IPS-NIHi7 (cell line): ENCODE data around the gene MTHFD2L.
"Not testable (repeated sequence)": the region's sequence is repeated elsewhere in the genome, so short reads cannot be mapped to it uniquely, and the experiment has no call there.

Source experiments
- DNase-seq: peaks from one replicate; pipeline ENCODE4 v3.0.0; 2012; ENCODE audit warnings: mixed read lengths; ENCODE audit errors: extremely low spot score

The MTHFD2L gene

DNA sequence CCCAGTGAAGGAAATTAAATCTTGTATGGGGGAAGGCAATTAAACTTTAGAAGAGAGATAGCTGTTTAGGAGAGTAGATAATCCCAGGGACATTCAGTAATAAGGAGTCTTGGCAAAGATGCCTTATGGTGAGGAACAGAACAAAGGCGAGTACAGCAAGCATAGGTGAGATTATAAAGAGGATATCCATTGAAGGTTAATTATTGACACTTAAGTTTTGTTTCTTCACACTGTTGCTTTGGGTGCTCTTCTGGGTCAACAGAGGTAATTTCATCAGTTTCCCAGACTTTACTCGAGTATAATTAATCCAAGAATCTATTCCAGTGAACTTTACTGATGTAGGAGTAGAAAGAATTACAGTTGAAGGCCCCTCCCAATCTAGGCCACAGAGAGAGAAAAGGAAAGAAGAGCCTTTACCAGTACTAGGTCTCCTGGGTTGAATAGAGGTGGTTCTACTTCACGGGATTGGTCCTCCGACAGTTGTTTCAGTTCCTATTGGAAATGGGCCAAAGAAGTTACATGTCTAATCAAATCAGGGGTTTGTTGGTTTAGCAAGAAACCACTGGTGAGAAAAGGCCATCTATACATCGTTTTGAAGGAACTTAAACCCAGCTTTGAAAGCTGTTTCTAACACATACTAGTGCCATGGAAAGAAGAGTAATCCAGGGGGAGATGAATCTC lies 177.6 kb downstream of the MTHFD2L start:
- DNase-seq, result no peak

DNA sequence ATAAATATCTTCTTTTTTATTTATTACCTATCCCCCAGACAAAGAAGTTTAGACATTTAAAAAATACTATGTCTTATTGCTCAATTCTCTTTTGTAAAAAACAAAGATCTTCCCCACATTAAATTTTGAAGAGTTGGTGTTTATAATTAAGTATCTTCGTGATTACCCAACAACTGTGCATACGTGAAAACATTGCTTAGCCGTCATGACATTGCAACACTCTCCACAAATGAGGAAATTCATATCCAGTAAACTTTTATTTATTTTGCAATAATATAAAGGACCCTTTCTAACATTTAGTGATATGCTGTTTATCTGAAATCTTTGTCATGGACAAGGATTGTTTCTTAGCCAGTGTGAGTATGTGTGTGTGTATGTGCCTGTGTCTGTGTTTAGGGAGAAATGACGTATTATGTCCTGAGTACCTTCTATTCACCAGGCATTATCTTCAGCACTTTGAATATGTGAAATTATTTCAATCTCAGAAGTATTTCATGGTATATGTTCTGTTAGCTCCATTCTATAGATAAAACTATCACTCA lies 180.9 kb downstream of the MTHFD2L start:
- DNase-seq, result no peak

DNA sequence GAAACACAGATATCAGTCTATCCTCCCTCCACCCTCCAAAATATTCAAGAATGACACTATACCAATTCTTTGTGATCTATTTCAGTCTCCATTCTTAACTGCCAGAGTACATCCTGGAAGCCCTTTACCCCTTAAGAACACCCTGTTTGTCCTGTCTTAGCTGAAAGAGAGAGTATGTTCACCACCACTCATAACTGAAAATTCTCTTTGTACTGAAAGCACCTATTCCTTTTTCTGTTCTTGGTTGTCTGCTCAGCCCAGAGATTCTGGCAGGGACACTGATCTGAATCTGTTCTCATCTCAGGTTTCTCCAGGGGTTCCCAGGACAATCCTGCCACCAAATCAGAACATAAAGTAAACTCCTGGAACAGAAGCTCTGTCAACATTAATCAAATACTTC lies 181.6 kb downstream of the MTHFD2L start:
- DNase-seq, result no peak

- DNase-seq, result not testable (repeated sequence)
These were observed 182.5 kb downstream of the MTHFD2L start for GRCh38 chr4:74340421-74340820.

- no peak for DNase-seq
These were observed 186.1 kb downstream of the MTHFD2L start for GRCh38 chr4:74344031-74344430.
